GM10248 (cell line): ENCODE data around the gene RTEL1.
A peak's percentile ranks its signal among the peaks of the same experiment; 100 is the strongest.

ENCODE experiments used
- CTCF ChIA-PET: fragments of 300-600 bp; sonication (Branson Sonifier 250); formaldehyde crosslinking; extraction: SDS; loops from one replicate; lab custom pipeline; 2021; ENCODE audit warnings: antibody characterized with exemption; lab: Yijun Ruan, JAX
- POLR2A ChIA-PET: fragments of 350-650 bp; sonication (Branson Sonifier 250); formaldehyde crosslinking; extraction: SDS; loops from one replicate; lab custom pipeline; 2020; ENCODE audit warnings: antibody characterized with exemption; lab: Yijun Ruan, JAX
- DNase-seq: peaks from one replicate; pipeline ENCODE4 v3.0.0; 2012; ENCODE audit errors: extremely low spot score
- TF ChIP-seq, protein P1 (sequence below): IDR thresholded peaks from 2 replicates; pipeline ENCODE4 v1.5.1; 2012; ENCODE audit warnings: mild to moderate bottlenecking, low read depth; ENCODE audit errors: extremely low read depth, missing control alignments, control extremely low read depth

Gene RTEL1

GRCh38 chr20:63706027-63706695 lies 48.0 kb downstream of the RTEL1 start:
- no peak for DNase-seq
- ChIA-PET CTCF (interaction anchor here (1.2 to 4.2 kb wide), 5 partner anchors 16 to 169 kb away, joined by 3 to 21 read pairs (median 4); partner anchors contain the start of genes LIME1 and PTK6), POLR2A (interaction anchor here (0.6 kb wide), 1 partner anchor 18 kb away, joined by 8 read pairs; no protein-coding TSS in a partner anchor)
- TF ChIP-seq, protein P1, sequence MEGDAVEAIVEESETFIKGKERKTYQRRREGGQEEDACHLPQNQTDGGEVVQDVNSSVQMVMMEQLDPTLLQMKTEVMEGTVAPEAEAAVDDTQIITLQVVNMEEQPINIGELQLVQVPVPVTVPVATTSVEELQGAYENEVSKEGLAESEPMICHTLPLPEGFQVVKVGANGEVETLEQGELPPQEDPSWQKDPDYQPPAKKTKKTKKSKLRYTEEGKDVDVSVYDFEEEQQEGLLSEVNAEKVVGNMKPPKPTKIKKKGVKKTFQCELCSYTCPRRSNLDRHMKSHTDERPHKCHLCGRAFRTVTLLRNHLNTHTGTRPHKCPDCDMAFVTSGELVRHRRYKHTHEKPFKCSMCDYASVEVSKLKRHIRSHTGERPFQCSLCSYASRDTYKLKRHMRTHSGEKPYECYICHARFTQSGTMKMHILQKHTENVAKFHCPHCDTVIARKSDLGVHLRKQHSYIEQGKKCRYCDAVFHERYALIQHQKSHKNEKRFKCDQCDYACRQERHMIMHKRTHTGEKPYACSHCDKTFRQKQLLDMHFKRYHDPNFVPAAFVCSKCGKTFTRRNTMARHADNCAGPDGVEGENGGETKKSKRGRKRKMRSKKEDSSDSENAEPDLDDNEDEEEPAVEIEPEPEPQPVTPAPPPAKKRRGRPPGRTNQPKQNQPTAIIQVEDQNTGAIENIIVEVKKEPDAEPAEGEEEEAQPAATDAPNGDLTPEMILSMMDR: no peak

- DNase-seq: peak; percentile 74
- TF ChIP-seq, protein P1: peak; percentile 81
- CTCF ChIA-PET: interaction anchor here (0.5 to 4.2 kb wide), 16 partner anchors 9 to 274 kb away, joined by 3 to 21 read pairs (median 5); partner anchors contain the start of genes LIME1, PRPF6, PTK6 and TNFRSF6B
- POLR2A ChIA-PET: interaction anchor here (1.2 kb wide), 1 partner anchor 32 kb away, joined by 3 read pairs; the partner anchor contains the start of gene SLC2A4RG
Observed at GRCh38 chr20:63706852-63707557, 48.9 kb downstream of the RTEL1 start.

DNA sequence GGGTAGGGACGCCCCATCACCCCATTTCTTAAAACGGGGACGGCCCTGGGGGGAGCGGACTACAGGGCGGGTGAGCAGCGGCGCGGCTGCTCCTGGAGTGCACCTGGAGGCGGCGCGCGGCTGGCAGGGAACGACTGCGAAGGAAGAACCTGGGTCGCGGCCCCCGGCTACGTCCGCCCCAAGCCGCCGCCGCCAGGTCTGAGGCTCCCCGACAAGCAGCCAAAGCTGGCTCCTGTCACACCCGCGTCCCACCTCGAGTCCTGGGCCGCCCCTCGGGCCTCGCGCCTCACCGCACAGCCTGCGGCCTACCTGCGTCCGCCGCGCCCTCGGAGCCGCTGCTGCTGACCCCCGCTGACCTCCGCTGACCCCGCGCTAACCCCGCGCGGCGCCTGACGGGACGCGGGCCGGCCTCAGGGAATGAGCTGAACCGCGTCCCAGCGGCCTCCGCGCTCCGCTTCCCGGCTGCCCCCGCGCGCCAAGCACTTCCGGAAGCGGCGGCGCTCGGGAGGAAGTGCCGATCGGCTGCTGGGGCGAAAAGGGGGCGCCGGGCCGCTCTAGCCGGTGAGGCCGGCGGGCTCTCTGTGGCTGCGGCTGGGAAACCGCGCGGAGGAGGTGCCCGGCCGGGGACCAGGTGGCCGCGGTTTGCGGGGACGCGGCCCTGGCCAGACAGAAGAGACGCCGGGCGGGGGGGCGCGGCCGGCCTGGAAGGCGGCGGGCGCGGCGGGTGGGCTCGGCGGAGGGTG lies 49.6 kb downstream of the RTEL1 start, which contains the start of the genes ARFRP1 and ZGPAT:
Gene ARFRP1 (minus strand): TSS at position 419 of the 743 bp plus-strand sequence. CDS start 885 bp downstream, outside the sequence.
Gene ZGPAT (plus strand): TSS at position 482 of the 743 bp plus-strand sequence. CDS start 542 bp downstream, outside the sequence.
- CTCF ChIA-PET: interaction anchor here (0.5 to 4.2 kb wide), 18 partner anchors 9 to 273 kb away, joined by 3 to 21 read pairs (median 4); partner anchors contain the start of genes LIME1, PRPF6, PTK6 and TNFRSF6B
- POLR2A ChIA-PET: interaction anchor here (0.5 to 1.2 kb wide), 3 partner anchors 32 to 353 kb away, joined by 3 to 4 read pairs (median 3); partner anchors contain the start of gene SLC2A4RG
- DNase-seq: peak; percentile 92
- TF ChIP-seq, protein P1: no peak

GRCh38 chr20:63708301-63709148 lies 50.4 kb downstream of the RTEL1 start:
- DNase-seq: peak; percentile 30
- TF ChIP-seq, protein P1: no peak
- ChIA-PET POLR2A (interaction anchor here (0.5 to 1.2 kb wide), 3 partner anchors 31 to 352 kb away, joined by 3 to 4 read pairs (median 3); partner anchors contain the start of gene SLC2A4RG), CTCF (interaction anchor here (0.9 to 4.2 kb wide), 16 partner anchors 9 to 272 kb away, joined by 3 to 21 read pairs (median 5); partner anchors contain the start of genes LIME1, PRPF6, PTK6 and TNFRSF6B)

DNA sequence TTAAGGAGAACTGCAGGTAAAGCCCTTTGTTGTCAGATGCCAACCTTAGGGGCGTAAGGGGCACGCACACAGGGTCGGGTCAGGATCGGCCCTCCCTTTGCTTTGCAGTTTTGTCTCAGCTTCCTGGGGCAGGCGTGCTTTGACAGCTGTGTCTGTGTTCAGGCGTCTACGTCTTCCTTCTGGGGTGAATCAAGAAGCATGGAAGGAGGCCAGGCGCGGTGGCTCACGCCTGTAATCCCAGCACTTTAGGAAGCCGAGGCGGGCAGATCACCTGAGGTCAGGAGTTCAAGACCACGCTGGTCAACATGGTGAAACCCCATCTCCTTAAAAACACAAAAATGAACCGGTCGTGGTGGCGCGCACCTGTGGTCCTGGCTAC lies 51.0 kb downstream of the RTEL1 start:
- DNase-seq: peak; percentile 4
- TF ChIP-seq, protein P1: no peak
- POLR2A ChIA-PET: no interaction called here
- CTCF ChIA-PET: interaction anchor here (1.4 to 4.2 kb wide), 5 partner anchors 8 to 155 kb away, joined by 3 to 21 read pairs (median 14); partner anchors contain the start of gene LIME1
